Measurements from ENCODE around the gene HOXB3. TPM values are rescaled to one million over a fixed set of nuclear protein-coding genes. Genes with fewer than 3 reads are reported as not detected.

HOXB3 gene
- total RNA-seq, 1 donor from 2014 or later: not detected

DNA sequence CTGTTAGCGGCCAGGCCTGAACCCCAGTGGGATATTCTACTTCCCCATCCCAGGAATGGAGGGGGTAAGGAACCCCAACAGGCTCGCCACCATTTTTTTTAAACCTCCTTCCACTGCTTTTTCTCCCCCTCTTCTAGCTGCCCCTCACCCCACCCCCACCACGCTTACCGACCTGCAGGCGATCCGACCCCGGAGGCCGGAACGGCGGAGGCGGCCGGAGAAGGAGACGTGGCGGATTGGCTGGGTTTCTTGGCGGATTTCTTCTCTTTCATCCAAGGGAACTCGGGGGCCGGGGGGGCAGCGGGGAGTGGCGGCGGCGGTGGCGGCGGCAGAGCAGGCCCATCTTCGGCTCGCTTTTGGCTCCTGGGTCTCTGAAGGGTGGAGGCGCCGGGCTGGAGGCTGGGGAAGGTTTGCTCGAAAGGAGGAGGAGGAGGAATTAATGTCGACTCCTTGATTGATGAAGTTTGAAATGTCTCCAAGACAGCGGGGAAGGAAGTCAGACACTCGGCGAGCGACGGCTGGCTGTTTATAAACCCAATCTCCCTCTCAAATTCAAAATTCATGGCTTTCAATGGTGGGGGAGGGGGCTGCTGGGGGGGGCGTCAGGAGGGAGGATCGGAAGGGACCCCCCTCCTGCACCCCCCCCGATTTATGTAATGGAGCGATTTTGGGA is 45.6 kb downstream of the HOXB3 start:
- Histone ChIP-seq H2AFZ (replicated peaks) (no peak overlapping the region), H3K79me2 (ENCODE audit: low read depth) (no peaks in the 10 kb centered on the region), H3F3A (ENCODE audit: low read depth) (peaks cover 8% of the 10 kb centered on the region), H3K9ac (no peak overlapping the region), H4K20me1 (ENCODE audit: low read depth) (peaks cover 91% of the 10 kb centered on the region), H3K36me3 (no peaks in the 10 kb centered on the region), H3K27me3 (peaks cover 100% of the 10 kb centered on the region), H3K4me1 (no peaks in the 10 kb centered on the region), H3K4me3 (no peak overlapping the region), H3K4me2 (no peak overlapping the region), H3K9me3 (ENCODE audit: low read depth) (no peaks in the 10 kb centered on the region), H3K27ac (no peak overlapping the region)
- H3K9me3 Mint-ChIP-seq: peaks cover 9% of the 10 kb centered on the region
- peak overlapping the region; percentile 70 for H3K4me3 Mint-ChIP-seq
- H3K27ac Mint-ChIP-seq: no peak overlapping the region
- no peaks in the 10 kb centered on the region for H3K36me3 Mint-ChIP-seq
- peaks cover 86% of the 10 kb centered on the region for H3K27me3 Mint-ChIP-seq (ENCODE audit: insufficient read depth, low read depth)
- TF ChIP-seq EZH2 (IDR thresholded peaks at IDR 0.05) (peak; percentile 53), EZH2phosphoT487 (IDR thresholded peaks at IDR 0.05) (peak; percentile 59)
- TF ChIP-seq, protein P1, sequence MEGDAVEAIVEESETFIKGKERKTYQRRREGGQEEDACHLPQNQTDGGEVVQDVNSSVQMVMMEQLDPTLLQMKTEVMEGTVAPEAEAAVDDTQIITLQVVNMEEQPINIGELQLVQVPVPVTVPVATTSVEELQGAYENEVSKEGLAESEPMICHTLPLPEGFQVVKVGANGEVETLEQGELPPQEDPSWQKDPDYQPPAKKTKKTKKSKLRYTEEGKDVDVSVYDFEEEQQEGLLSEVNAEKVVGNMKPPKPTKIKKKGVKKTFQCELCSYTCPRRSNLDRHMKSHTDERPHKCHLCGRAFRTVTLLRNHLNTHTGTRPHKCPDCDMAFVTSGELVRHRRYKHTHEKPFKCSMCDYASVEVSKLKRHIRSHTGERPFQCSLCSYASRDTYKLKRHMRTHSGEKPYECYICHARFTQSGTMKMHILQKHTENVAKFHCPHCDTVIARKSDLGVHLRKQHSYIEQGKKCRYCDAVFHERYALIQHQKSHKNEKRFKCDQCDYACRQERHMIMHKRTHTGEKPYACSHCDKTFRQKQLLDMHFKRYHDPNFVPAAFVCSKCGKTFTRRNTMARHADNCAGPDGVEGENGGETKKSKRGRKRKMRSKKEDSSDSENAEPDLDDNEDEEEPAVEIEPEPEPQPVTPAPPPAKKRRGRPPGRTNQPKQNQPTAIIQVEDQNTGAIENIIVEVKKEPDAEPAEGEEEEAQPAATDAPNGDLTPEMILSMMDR (IDR thresholded peaks at IDR 0.05): no peak
- peaks cover 11% of the 10 kb centered on the region for H3K4me1 Mint-ChIP-seq
- DNase-seq (ENCODE audit: low spot score): peak; percentile 72

DNA sequence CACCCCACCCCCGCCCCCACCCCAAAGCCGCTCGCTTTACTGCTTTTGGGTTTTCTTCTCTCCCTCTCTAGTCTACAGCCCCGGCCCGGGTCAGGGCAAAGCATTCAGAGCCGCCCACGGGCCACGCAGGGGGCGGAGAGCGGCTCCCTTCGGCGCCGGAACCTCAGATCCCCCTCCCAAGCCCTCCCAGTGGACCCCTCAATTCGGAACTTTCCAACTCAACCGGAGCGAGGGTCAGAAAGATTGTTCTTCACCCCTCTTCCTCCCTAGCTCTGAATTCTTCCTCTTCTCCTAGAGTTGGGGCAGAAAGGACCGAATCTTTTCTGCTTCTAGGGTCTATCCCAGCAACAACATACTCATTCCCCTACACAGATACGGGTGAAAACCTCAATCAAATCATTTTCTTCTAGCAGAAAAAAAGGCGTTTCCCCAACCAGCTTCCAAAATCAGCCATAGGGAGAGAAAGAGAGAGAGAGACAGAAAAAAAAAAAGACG is 46.1 kb downstream of the HOXB3 start:
- Histone ChIP-seq H3K9me3 (ENCODE audit: low read depth) (no peaks in the 10 kb centered on the region), H3K79me2 (ENCODE audit: low read depth) (no peaks in the 10 kb centered on the region), H3K27ac (no peak overlapping the region), H3K4me2 (no peak overlapping the region), H3K9ac (no peak overlapping the region), H3K4me3 (no peak overlapping the region), H4K20me1 (ENCODE audit: low read depth) (peaks cover 85% of the 10 kb centered on the region), H3K27me3 (peaks cover 100% of the 10 kb centered on the region), H3K4me1 (no peaks in the 10 kb centered on the region), H3K36me3 (no peaks in the 10 kb centered on the region), H3F3A (ENCODE audit: low read depth) (peaks cover 8% of the 10 kb centered on the region), H2AFZ (replicated peaks) (no peak overlapping the region)
- Mint-ChIP-seq H3K27ac (no peak overlapping the region), H3K36me3 (no peaks in the 10 kb centered on the region), H3K4me3 (peak overlapping the region; percentile 70), H3K9me3 (peaks cover 7% of the 10 kb centered on the region), H3K27me3 (ENCODE audit: insufficient read depth, low read depth) (peaks cover 87% of the 10 kb centered on the region), H3K4me1 (peaks cover 11% of the 10 kb centered on the region)
- no peak for DNase-seq (ENCODE audit: low spot score)
- TF ChIP-seq, protein P1 (IDR thresholded peaks at IDR 0.05): no peak
- no peak for TF ChIP-seq EZH2 (IDR thresholded peaks at IDR 0.05)
- peak; percentile 44 for TF ChIP-seq EZH2phosphoT487 (IDR thresholded peaks at IDR 0.05)

DNA sequence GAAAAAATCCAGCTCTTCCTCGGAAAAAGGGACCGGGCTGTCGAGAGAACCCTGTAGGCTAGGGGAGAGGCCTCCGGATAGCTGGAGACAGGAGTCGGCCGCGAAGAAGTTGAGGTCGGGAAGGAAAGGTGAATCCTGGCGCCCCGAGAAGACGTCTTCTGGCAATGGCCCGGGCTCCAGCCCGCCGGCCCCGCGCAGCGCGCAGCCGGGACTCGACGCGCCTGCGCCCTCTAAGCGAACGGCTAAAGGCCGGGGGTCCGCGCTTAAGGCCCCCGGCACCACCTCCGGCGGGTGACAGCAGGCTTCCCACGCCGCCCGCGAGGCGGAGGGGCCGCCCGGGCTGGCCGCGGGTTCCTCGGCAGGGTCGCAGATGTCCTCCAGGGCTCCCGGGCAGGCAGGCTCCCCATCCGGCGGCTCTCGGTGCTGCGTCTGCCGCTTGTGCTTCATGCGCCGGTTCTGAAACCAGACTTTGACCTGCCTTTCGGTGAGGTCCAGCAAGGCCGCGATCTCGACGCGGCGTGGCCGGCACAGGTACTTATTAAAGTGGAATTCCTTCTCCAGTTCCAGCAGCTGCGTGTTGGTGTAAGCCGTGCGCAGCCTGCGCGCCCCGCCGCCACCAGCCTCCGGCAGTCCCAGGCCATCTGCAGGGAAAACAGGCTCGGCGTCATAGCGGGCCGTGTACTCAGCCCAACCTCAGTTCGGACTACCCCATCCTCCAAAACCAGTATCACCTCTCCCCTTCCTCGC is 46.8 kb downstream of the HOXB3 start:
- TF ChIP-seq EZH2 (IDR thresholded peaks at IDR 0.05) (peak; percentile 94), EZH2phosphoT487 (IDR thresholded peaks at IDR 0.05) (peak; percentile 96)
- TF ChIP-seq, protein P1 (IDR thresholded peaks at IDR 0.05): peak; percentile 22
- H3K9ac ChIP-seq: no peak overlapping the region
- peak overlapping the region; percentile 68 for H3K4me3 Mint-ChIP-seq
- H3K4me3 ChIP-seq: peak overlapping the region; percentile 30
- H3K4me1 Mint-ChIP-seq: peaks cover 11% of the 10 kb centered on the region
- no peak overlapping the region for H3K27ac ChIP-seq
- H3K9me3 Mint-ChIP-seq: peaks cover 7% of the 10 kb centered on the region
- H3K36me3 Mint-ChIP-seq: no peaks in the 10 kb centered on the region
- peak overlapping the region; percentile 70 for H3K4me2 ChIP-seq
- peaks cover 79% of the 10 kb centered on the region for H4K20me1 ChIP-seq (ENCODE audit: low read depth)
- H3K27me3 ChIP-seq: peaks cover 100% of the 10 kb centered on the region
- H3K4me1 ChIP-seq: no peaks in the 10 kb centered on the region
- H3K27me3 Mint-ChIP-seq (ENCODE audit: insufficient read depth, low read depth): peaks cover 88% of the 10 kb centered on the region
- H3K79me2 ChIP-seq (ENCODE audit: low read depth): no peaks in the 10 kb centered on the region
- peaks cover 8% of the 10 kb centered on the region for H3F3A ChIP-seq (ENCODE audit: low read depth)
- peak; percentile 79 for DNase-seq (ENCODE audit: low spot score)
- no peaks in the 10 kb centered on the region for H3K36me3 ChIP-seq
- H3K9me3 ChIP-seq (ENCODE audit: low read depth): no peaks in the 10 kb centered on the region
- peak overlapping the region; percentile 53 for H2AFZ ChIP-seq (replicated peaks)
- H3K27ac Mint-ChIP-seq: no peak overlapping the region

Measured in neural progenitor cell (in vitro differentiated cells).